Effector memory CD4-positive, alpha-beta T cell (primary cell): ENCODE data around the gene TMPO.
"Not testable (repeated sequence)": the region's sequence is repeated elsewhere in the genome, so short reads cannot be mapped to it uniquely, and the experiment has no call there.

Experiments used
- DNase-seq, 3 donors: peaks; one replicate each; pipeline ENCODE4 v3.0.0-alpha.2; 2020
- H3K27ac ChIP-seq: 2 replicates; pipeline ENCODE4 v1.7.0; 2013; ENCODE audit warnings: mild to moderate bottlenecking, low read length, moderate library complexity; ENCODE audit not compliant: insufficient read depth, poor library complexity, severe bottlenecking
- H3K27me3 ChIP-seq: replicated peaks from 2 replicates; pipeline ENCODE4 v1.7.0; 2013; ENCODE audit warnings: mild to moderate bottlenecking, low read length; ENCODE audit not compliant: insufficient read depth, control insufficient read depth, poor library complexity, severe bottlenecking
- H3K36me3 ChIP-seq: 2 replicates; pipeline ENCODE4 v1.7.0; 2013; ENCODE audit warnings: mild to moderate bottlenecking, low read length, moderate library complexity; ENCODE audit not compliant: control insufficient read depth, insufficient read depth
- H3K4me1 ChIP-seq: 2 replicates; pipeline ENCODE4 v1.7.0; 2013; ENCODE audit warnings: low read length, mild to moderate bottlenecking; ENCODE audit not compliant: control insufficient read depth, insufficient read depth, poor library complexity, severe bottlenecking
- H3K4me3 ChIP-seq: 2 replicates; pipeline ENCODE4 v1.7.0; 2013; ENCODE audit warnings: low read length, low read depth, mild to moderate bottlenecking; ENCODE audit not compliant: insufficient read depth, poor library complexity, severe bottlenecking
- H3K9me3 ChIP-seq: 2 replicates; pipeline ENCODE4 v1.7.0; 2013; ENCODE audit warnings: mild to moderate bottlenecking, low read length, moderate library complexity; ENCODE audit not compliant: control insufficient read depth

The TMPO gene

GRCh38 chr12:98543701-98544100 lies 28.3 kb downstream of the TMPO start:
- Histone ChIP-seq H3K27me3 (no peaks in the 10 kb centered on the region), H3K36me3 (peaks cover 48% of the 10 kb centered on the region), H3K27ac (no peak overlapping the region), H3K4me1 (no peaks in the 10 kb centered on the region), H3K4me3 (no peak overlapping the region), H3K9me3 (no peaks in the 10 kb centered on the region)
- no peak for DNase-seq

GRCh38 chr12:98544751-98545150 lies 29.4 kb downstream of the TMPO start:
- H3K27me3 ChIP-seq: no peaks in the 10 kb centered on the region
- no peak overlapping the region for H3K4me3 ChIP-seq
- no peaks in the 10 kb centered on the region for H3K9me3 ChIP-seq
- no peak for DNase-seq
- H3K4me1 ChIP-seq: no peaks in the 10 kb centered on the region
- no peak overlapping the region for H3K27ac ChIP-seq
- peaks cover 51% of the 10 kb centered on the region for H3K36me3 ChIP-seq

- no peaks in the 10 kb centered on the region for H3K4me1 ChIP-seq
- H3K27ac ChIP-seq: no peak overlapping the region
- DNase-seq: no peak
- H3K27me3 ChIP-seq: no peaks in the 10 kb centered on the region
- no peaks in the 10 kb centered on the region for H3K9me3 ChIP-seq
- H3K4me3 ChIP-seq: no peak overlapping the region
- peaks cover 42% of the 10 kb centered on the region for H3K36me3 ChIP-seq
Observed at GRCh38 chr12:98549371-98550110, 34.2 kb downstream of the TMPO start.

- H3K4me3 ChIP-seq: no peak overlapping the region
- H3K27me3 ChIP-seq: no peaks in the 10 kb centered on the region
- H3K36me3 ChIP-seq: peaks cover 30% of the 10 kb centered on the region
- DNase-seq: no peak
- H3K27ac ChIP-seq: no peak overlapping the region
- H3K4me1 ChIP-seq: no peaks in the 10 kb centered on the region
- H3K9me3 ChIP-seq: no peaks in the 10 kb centered on the region
Observed at GRCh38 chr12:98551787-98552186, 36.4 kb downstream of the TMPO start.

GRCh38 chr12:98558097-98558496 lies 42.7 kb downstream of the TMPO start:
- not testable (repeated sequence) for H3K4me1 ChIP-seq, DNase-seq, H3K36me3 ChIP-seq, H3K9me3 ChIP-seq, H3K27me3 ChIP-seq, H3K27ac ChIP-seq, H3K4me3 ChIP-seq

- Histone ChIP-seq H3K4me1 (no peaks in the 10 kb centered on the region), H3K36me3 (no peaks in the 10 kb centered on the region), H3K27me3 (no peaks in the 10 kb centered on the region), H3K4me3 (no peak overlapping the region), H3K27ac (no peak overlapping the region), H3K9me3 (no peaks in the 10 kb centered on the region)
- no peak for DNase-seq
Observed at GRCh38 chr12:98559666-98560065, 44.3 kb downstream of the TMPO start.

- Histone ChIP-seq H3K4me3 (no peak overlapping the region), H3K27ac (no peak overlapping the region), H3K27me3 (no peaks in the 10 kb centered on the region), H3K4me1 (no peaks in the 10 kb centered on the region), H3K36me3 (no peaks in the 10 kb centered on the region), H3K9me3 (no peaks in the 10 kb centered on the region)
- DNase-seq: no peak
Observed at GRCh38 chr12:98561846-98562245, 46.5 kb downstream of the TMPO start.

- no peak for DNase-seq
- H3K36me3 ChIP-seq: no peaks in the 10 kb centered on the region
- H3K27ac ChIP-seq: no peak overlapping the region
- H3K4me1 ChIP-seq: no peaks in the 10 kb centered on the region
- H3K4me3 ChIP-seq: no peak overlapping the region
- H3K9me3 ChIP-seq: no peaks in the 10 kb centered on the region
- H3K27me3 ChIP-seq: no peaks in the 10 kb centered on the region
Observed at GRCh38 chr12:98572010-98572409, 56.6 kb downstream of the TMPO start.

GRCh38 chr12:98574110-98574509 lies 58.7 kb downstream of the TMPO start:
- no peaks in the 10 kb centered on the region for H3K36me3 ChIP-seq
- H3K4me3 ChIP-seq: no peak overlapping the region
- no peaks in the 10 kb centered on the region for H3K4me1 ChIP-seq
- H3K27me3 ChIP-seq: no peaks in the 10 kb centered on the region
- no peak for DNase-seq
- H3K27ac ChIP-seq: no peak overlapping the region
- no peaks in the 10 kb centered on the region for H3K9me3 ChIP-seq

GRCh38 chr12:98575013-98575412 lies 59.6 kb downstream of the TMPO start:
- H3K27ac ChIP-seq: no peak overlapping the region

More at GRCh38 chr12:98575013-98575412, 59.6 kb downstream of the TMPO start:
- H3K4me1 ChIP-seq: no peaks in the 10 kb centered on the region
- DNase-seq: no peak
- H3K4me3 ChIP-seq: no peak overlapping the region
- no peaks in the 10 kb centered on the region for H3K27me3 ChIP-seq
- no peaks in the 10 kb centered on the region for H3K9me3 ChIP-seq
- no peaks in the 10 kb centered on the region for H3K36me3 ChIP-seq
